HG03159 (cell line): ENCODE data around the gene ZG16B.

Experiments
- ATAC-seq: cut with Tn5 transposase; IDR thresholded peaks from one replicate; pipeline ENCODE4 v1.9.1; 2021; ENCODE audit warnings: mild to moderate bottlenecking, moderate library complexity; ENCODE audit not compliant: unreplicated experiment

ZG16B gene

GRCh38 chr16:2829501-2830354 is at the start of gene ZG16B:
TSS of gene ZG16B (plus strand) at chr16:2830303. CDS start at chr16:2830442, 139 bp downstream.
- no peak for ATAC-seq

GRCh38 chr16:2782583-2783351 is 47.3 kb upstream of the ZG16B start:
- ATAC-seq: no peak

- ATAC-seq: no peak
Observed at GRCh38 chr16:2783581-2784357, 46.3 kb upstream of the ZG16B start.

GRCh38 chr16:2784358-2785100 is 45.6 kb upstream of the ZG16B start:
- no peak for ATAC-seq

- no peak for ATAC-seq
Observed at GRCh38 chr16:2785101-2785991, 44.8 kb upstream of the ZG16B start.

GRCh38 chr16:2786061-2786825 is 43.9 kb upstream of the ZG16B start:
- ATAC-seq: no peak

GRCh38 chr16:2786826-2787151 is 43.3 kb upstream of the ZG16B start:
- no peak for ATAC-seq

- no peak for ATAC-seq
Observed at GRCh38 chr16:2787406-2787805, 42.7 kb upstream of the ZG16B start, which contains the start of gene PRSS33. TSS of gene PRSS33 (minus strand) at chr16:2787560. CDS start at chr16:2786547, 1,013 bp downstream.

GRCh38 chr16:2787961-2788360 is 42.1 kb upstream of the ZG16B start:
- ATAC-seq: no peak

GRCh38 chr16:2790631-2791030 is 39.5 kb upstream of the ZG16B start:
- ATAC-seq: no peak

- no peak for ATAC-seq
Observed at GRCh38 chr16:2791174-2791573, 38.9 kb upstream of the ZG16B start.

- no peak for ATAC-seq
Observed at GRCh38 chr16:2792940-2793339, 37.2 kb upstream of the ZG16B start.

- ATAC-seq: no peak
Observed at GRCh38 chr16:2795395-2796143, 34.5 kb upstream of the ZG16B start.

GRCh38 chr16:2798723-2799204 is 31.3 kb upstream of the ZG16B start:
- ATAC-seq: no peak

GRCh38 chr16:2799205-2799858 is 30.8 kb upstream of the ZG16B start:
- no peak for ATAC-seq

GRCh38 chr16:2799859-2800226 is 30.3 kb upstream of the ZG16B start:
- no peak for ATAC-seq

GRCh38 chr16:2803545-2804195 is 26.4 kb upstream of the ZG16B start:
- ATAC-seq: no peak
